DMS79 treated with DMSO at 0.1 percent for 48 hours (cell line): Measurements from ENCODE around the gene PGA4.
"Not testable (repeated sequence)": the region's sequence is repeated elsewhere in the genome, so short reads cannot be mapped to it uniquely, and the experiment has no call there.

ENCODE experiments used
- DNase-seq: peaks from one replicate; lab custom pipeline; 2025; lab: John Stamatoyannopoulos, UW

PGA4 gene

DNA sequence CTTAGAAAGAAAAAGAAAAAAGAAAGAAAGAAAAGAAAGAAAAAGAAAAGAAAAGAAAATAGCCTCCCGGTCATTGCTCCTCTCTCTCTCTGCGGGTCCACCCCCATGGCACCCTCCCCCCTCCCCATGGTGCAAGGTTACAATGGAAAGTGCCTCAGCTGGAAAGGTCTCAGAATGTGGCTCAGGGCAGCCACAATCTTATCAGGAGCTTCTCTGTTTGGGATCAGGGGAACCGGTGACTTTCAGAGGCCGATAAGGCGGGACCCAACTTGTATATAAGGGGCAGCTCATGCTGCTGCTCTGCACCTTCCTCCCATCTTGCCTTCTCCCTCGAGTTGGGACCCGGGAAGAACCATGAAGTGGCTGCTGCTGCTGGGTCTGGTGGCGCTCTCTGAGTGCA lies at the start of gene PGA4:
TSS of gene PGA4 (plus strand) at position 301 of the 400 bp plus-strand sequence. CDS start at position 355, 54 bp downstream.
- not testable (repeated sequence) for DNase-seq

DNA sequence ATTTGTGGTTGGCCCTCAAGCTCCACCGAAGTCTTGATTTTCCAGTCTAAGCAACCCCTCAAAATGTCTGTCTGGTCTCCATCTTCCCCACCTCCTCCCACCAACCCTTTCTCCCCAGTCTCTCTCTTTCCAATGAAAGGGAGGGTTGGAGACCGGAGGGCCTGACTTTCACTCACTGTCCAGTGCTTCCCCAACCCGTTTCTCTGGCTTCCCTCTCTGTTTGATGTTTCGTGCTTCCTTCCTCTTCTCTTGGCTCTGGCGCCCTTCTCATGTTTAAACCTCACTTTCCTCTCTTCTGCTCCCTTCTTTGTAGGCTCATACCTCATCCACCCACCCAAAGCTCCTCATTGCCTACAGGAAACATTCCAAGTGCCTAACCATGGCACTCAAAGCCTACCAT lies 49.8 kb upstream of the PGA4 start:
- DNase-seq: no peak

DNA sequence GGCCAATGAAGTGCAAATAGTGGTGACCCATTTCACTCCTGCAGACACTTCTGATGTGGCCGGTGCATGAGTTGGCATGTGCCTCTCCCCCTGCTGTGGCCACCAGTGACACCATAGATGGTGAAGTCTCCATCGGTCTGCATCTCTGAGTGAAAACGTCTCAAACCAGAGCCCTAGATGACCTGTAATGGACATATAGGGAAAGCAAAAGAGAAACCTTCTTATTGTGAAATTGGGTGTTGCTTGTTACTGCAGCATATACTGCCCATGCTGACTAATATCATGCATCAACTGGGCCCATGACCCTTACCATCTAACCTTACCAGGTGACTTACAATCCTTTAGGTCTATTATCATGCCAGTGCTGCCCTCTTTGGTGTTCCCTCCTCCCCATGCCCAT lies 49.3 kb upstream of the PGA4 start:
- no peak for DNase-seq

DNA sequence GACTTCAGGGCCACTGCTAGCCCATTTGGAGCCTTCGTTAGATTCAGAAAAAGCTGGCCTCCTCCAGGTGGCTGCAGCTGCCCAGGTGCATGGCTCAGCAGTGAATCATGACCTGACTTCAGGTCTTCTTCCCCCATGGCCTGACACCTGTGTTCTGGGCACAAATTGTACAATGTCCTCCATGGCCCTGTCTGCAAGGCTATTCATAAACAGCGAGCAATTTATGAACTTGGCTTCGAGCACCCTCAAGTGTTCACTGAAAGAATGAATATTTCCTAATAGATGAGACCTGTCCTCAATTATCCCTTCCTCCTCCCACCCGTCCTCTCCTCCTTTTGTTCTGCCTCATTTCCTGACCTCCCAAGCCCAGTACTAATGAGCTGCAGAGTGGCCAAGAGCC lies 48.7 kb upstream of the PGA4 start:
- peak; percentile 8 for DNase-seq

DNA sequence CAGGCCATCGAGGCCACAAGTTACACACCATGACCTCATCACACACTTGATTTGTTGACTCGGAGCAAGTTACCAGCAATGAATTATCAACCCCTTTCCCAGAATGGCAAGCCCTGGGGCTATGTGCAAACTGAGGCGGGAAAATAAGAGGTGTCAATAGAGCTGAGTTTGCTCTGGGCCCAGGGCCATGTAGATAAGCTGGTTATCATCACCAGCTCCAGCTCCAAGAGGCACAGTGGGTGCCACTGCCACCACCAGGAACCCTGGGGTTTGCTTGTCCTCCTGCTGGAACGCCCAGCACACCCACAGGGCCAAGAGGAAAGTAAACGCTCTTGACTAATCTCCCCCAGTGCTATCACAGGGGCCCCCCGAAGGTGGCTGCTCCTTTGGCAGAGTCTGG lies 47.9 kb upstream of the PGA4 start:
- DNase-seq: no peak

DNA sequence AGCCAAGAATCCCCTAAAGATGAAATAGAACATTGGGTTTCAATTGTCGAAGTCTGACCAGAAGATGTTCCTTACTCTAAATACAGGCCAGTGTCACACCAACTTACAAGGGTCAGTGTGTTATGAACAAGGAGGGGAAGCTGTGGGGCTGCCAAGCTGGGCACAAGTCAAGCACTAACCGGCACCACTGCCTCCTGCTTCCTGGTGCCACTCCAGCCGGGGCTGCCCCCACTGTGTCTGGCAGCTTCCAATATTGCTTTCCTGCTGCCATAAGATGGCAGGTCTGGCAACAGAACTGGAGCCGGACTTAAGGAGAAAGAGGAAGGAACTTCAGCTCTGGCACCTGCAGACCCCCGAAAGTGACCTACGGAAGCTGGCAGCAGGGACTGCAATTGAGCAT lies 47.2 kb upstream of the PGA4 start:
- DNase-seq: no peak

DNA sequence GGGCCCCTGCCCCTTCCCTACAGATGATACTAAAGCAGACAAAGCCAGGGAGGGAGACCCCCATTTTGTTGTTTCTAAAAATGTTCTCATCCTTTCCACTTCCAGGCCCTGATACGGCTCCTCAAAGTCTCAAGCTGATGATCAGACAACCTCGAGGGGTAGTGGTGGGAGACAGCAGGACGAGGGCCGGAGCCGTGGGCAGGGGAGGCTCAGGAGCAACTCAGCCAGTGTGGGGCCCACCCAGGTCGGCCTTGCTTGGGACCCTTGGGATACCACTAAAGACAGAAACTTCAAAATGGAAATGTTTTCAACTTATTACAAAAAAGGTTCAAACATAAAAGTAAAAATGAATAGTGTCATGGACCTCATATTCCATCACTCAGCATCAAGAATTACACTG lies 45.7 kb upstream of the PGA4 start:
- DNase-seq: no peak

DNA sequence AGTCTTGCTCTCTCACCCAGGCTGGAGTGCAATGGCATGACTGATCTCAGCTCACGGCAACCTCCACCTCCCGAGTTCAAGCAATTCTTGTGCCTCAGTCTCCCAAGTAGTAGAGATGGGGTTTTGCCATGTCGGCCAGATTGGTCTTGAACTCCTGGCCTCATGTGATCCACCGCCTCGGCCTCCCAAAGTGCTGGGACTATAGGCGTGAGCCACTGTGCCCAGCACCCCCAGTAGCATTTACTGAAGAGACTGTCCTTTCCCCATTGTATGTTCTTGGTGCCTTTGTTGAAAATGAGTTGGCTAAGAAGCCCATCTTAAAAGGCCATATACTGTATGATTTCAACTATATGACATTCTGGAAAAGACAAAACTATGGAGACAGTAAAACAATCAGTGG lies 41.9 kb upstream of the PGA4 start:
- not testable (repeated sequence) for DNase-seq

DNA sequence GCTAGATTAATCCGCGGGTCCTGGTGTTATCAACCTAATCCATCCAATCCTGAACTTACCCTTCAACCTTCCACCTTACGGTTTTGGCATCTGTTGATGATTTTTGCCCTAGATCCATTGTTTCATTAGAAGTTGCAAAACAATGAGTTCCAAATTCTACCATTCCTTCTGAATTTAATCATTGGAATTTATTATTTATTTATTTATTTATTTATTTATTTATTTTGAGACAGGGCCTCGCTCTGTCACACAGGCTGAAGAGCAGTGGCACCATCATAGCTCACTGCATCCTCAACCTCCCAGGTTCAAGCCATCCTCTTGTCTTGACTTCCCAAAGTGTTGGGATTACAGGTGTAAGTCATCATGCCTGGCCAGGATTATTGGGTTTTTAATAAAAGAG lies 40.7 kb upstream of the PGA4 start:
- no peak for DNase-seq

DNA sequence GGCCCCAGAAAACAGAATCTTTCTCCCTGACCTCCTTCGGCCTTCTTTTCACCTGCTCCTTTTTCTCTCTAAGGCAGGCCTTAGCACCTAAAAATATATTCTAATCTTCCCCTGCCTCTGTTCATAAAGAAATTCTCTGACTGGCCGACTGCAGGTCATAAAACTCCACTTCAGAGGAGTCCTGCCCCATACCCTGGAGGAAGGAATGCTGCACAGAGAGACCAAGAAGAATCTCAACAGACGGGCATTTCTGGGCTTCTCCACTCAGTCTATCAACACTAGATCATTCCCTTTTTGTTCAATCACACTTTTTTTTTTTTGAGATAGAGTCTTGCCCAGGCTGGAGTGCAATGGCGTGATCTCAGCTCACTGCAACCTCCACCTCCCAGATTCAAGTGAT lies 38.5 kb upstream of the PGA4 start:
- no peak for DNase-seq

DNA sequence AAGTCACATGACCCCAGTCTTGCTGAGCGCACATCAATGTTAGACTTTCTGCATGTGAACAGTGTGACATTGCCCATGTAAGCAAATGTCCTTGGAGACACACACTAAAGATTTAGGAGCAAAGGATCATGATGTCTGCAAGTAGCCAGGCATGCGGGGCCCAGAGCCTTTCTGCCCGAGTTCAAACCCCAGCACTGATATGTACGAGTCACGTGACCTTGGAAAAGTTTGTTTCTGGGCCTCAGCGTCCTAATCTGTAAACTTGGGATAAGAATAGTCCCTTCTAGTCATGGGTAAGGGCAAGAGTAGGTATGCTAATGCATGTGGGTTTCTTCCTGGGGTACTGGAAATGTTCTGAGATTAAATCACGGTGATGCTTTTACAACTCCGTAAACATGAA lies 35.6 kb upstream of the PGA4 start:
- no peak for DNase-seq

DNA sequence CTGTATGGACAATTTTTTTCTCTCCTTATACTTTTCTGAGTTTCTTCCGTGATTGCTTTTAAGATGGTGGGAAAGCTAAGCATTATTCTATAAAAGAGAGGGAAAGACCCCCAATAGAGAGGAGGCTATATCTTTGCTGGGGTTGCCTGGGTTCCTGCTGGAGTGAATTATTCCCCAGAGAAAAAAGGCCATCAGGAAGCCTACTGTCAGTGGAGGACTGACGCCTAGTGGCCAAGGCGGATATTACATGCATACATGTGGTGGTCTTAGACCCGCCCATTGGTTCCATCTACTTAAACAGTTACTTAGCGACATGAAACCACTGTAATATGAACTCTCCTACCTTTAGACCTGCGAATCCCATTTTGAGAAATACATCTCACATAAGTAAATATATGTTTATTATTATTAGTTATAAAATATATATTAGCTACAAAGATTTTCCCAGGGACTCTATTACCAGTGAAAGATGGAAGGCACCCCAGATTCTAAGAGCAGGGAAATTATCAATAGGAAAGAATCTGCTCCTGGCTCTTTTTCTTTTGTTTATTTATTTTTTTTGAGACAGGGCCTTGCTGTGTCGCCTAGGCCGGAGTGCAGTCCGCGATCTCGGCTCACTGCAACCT lies 34.5 kb upstream of the PGA4 start:
- DNase-seq: peak; percentile 89

DNA sequence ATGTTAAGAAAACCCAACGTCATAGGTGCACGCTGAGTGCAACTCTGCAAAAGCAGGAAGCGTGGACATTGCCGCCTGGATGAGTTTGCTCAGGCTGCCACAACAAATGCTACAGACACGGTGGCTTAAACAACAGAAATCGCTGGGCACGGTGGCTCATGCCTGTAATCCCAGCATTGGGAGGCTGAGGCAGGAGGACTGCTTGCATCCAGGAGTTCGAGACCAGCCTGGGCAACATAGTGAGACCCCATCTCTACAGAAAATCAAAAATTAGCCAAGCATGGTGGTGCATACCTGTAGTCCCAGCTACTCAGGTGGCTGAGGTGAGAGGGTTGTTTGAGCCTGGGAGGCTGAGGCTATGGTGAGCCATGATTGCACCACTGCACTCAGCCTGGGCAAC lies 32.2 kb upstream of the PGA4 start:
- DNase-seq: no peak

DNA sequence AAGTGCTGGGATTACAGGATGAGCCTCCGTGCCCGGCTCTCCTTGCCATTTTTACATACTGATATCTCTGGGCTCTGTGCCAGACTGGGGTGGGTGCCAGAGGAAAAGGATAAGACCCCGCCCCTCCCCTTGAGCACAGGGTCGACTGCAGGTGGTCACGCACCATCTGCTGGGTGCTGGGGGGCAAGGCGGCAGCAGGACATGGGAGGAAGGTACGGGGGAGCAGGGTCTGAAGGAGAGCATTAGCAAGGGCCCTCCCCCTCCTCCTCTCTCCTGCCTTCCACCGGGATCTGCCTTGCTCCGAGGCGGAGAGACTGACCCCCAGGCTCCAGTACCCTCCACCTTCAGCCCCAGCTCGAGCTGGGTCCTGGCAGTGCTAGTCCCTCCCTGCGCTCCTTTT lies 28.6 kb upstream of the PGA4 start:
- peak; percentile 44 for DNase-seq

DNA sequence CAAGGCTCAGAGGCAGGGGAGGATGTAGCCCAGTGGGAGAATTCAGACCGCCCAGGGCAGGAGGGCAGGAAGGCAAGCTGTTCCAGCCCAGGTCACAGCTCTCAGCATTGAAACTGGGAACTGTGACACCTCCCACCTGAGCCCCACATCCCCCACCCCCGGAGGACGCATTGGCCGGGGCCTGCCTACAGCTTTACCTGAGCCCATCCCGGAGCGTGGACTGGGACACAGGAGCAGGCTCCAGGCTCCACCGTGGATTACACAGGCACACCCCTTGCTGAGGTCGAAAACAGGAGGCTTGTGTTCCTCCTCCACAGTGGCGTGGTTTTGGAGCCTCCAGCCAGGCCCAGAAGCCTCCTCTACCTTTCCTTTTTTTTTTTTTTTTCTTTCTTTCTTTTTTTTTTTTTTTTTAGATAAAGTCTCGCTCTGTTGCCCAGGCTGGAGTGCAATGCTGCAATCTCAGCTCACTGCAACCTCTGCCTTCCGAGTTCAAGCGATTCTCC lies 27.9 kb upstream of the PGA4 start:
- DNase-seq: no peak

DNA sequence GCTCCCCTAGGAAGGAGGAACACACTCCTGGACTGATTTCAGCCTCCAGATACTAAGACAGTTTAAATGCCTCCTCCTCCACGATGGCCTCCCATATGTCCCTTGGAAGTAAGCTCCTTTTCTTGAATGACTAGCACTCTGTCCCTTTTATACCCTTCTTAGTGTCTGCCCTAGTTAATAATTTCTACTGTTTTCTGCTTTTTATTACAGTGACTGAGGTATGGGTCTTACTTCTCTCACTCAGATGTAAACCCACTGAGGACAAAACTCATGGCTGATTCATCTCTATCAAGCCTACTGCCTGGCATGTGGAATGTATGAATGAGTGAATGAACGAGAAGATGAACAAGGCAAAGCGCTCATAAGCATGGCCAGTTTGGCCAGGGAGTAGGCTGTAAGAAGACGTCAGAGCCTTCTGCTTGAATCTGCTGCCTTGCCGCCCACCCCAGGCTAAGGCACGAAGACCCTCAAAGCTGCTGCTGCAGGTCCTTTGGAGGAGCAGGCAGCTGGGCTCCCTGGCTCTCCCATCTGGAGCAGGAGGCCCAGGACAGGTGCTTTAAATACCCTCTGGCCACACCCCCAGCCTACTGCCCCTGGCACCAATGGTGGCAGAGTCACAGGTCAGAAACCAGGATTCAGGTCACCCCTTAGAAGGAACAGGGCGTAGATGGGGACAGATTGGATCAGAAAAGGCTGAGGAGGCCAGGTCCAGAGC lies 27.0 kb upstream of the PGA4 start:
- DNase-seq: no peak

DNA sequence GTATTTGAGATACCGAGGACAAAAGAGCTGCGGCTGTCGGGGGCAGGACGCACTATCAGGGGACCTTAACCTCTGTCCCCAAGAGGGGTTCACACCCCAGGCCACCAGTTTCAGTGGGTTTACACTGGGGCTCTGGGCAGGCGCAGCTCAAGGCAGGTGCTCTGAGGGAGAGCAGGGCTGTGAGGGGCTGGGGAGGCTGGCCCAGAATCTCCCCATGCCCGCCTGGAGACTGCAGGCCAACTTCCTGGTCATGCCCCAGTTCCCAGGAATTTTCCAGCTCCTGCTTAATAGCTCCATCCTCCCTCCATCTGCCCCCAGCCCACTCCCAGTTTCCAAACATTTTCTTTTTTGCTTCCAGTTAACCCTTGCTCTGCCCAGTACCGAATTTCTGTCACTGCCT lies 26.4 kb upstream of the PGA4 start:
- no peak for DNase-seq

DNA sequence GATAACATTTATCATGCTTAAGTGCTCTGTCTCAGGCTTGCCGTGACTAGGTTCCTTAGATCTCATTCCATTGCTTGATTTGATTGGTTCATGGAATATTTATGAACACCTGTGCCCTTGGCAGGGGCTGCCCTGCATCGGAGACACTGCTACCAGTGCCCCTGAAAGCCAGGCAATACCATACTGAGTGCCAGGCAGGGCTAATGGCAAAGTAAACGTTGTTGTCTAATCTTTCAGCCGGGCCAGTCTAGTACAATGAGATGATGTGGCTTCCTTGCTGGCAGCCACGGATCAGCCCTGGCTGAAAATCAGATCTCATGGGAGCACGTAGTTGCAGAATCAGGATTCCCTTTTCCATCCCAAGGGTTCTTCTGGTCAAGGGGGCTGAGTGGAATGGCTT lies 23.8 kb upstream of the PGA4 start:
- no peak for DNase-seq

DNA sequence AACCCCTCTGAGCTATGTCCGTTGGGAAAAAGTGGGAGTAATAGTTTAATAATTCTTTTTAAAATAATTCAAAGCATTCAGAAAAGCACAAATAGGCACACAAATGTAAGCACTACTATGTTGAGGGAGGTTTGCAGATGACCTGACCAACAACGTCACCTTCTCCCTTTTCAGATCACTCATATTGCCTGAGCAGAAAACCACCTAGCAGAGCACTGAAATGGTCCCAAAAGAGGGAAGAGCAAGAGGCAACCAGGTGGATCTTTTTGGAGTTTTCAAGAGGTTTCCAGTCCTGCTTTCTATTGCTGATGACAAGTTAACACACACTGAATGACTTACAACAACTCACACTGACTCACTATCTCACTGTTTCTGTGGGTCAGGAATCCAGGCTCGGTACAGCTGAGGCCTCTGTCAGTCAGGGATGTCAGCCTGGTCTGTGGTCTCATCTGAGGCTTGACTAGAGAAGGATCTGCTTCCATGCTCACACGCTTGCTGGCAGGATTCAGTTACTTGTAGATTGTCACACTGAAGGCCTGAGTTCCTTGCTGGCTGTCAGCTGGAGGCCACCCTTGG lies 23.1 kb upstream of the PGA4 start:
- no peak for DNase-seq

DNA sequence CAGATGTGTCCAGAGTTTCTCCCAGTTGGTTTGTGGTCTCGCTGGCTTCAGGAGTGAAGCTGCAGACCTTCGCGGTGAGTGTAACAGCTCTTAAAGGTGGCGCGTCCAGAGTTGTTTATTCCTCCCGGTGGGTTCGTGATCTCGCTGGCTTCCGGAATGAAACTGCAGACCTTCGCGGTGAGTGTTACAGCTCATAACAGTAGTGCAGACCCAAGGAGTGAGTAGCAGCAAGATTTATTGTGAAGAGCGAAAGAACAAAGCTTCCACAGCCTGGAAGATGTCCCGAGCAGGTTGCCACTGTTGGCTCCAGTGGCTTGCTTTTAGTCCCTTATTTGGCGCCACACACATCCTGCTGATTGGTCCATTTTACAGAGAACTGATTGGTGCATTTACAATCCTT lies 20.7 kb upstream of the PGA4 start:
- no peak for DNase-seq

DNA sequence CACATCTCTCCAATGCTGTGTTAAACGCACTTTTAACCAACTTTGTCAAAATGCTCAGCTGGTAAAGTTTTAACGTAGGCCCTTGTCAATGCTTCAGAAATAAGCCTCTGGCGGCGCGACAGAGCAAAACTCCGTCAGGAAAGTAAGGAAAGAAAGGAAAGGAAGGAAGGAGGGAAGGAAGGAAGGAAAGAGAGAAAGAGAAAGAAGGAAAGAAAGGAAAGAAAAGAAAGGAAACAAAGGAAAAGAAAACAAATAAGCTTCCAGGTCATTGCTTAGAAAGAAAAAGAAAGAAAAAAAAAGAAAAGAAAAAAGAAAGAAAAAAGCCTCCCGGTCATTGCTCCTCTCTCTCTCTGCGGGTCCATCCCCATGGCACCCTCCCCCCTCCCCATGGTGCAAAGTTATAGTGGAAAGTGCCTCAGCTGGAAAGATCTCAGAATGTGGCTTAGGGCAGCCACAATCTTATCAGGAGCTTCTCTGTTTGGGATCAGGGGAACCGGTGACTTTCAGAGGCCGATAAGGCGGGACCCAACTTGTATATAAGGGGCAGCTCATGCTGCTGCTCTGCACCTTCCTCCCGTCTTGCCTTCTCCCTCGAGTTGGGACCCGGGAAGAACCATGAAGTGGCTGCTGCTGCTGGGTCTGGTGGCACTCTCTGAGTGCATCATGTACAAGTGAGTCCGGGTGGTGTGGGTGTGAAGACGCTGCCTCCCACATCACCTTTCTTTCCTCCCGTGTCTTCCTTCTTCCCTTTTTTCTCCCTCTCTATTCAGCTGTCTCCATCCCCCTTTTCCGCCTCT lies 19.0 kb upstream of the PGA4 start, which contains the start of gene PGA3:
TSS of gene PGA3 (plus strand) at position 566 of the 797 bp plus-strand sequence. CDS start at position 616, 50 bp downstream.
- not testable (repeated sequence) for DNase-seq

DNA sequence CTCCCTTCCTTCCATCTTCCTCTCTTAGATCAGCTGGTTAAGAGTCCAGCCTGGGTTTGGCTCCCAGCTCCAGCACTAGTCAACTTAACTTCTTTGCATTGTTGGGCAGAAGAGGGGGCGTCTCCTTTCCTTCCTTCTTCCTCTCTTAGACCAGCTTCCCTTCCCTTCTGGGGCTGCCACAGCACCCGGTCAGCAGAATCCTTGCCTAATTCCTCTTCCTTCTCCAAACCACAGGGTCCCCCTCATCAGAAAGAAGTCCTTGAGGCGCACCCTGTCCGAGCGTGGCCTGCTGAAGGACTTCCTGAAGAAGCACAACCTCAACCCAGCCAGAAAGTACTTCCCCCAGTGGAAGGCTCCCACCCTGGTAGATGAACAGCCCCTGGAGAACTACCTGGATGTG lies 18.3 kb upstream of the PGA4 start:
- not testable (repeated sequence) for DNase-seq
